C4-2B (cell line): ENCODE results near the gene CRISPLD2.

Experiments used
- H3K27ac ChIP-seq: fragments of 450-650 bp; 2 replicates; pipeline ENCODE4 v1.5.1; 2017
- CTCF ChIP-seq: fragments of 450-650 bp; conservative IDR thresholded peaks from 2 replicates; pipeline ENCODE4 v1.5.1; 2017; ENCODE audit warnings: mild to moderate bottlenecking
- ZFX ChIP-seq: fragments of 450-650 bp; IDR thresholded peaks from 2 replicates; pipeline ENCODE4 v1.6.1; 2017

CRISPLD2 gene

DNA sequence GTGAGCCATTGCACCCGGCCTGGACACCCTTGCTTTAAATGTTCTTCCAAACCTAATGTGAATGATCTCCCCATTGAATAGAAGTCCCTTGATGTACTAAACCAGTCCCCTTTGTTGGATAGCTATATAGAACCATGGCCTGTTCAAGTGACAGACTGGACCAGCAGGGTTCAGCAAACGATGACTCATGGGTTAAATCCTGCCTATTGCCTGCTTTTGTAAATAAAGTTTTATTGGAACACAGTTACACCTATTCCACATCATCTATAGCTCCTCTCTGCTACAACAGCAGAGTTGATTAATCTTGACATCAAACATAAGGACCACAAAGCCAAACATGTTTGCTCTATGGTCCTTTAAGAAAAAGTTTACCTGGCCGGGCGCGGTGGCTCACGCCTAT, 56.1 kb downstream of the CRISPLD2 start:
- TF ChIP-seq CTCF (no peak), ZFX (no peak)
- H3K27ac ChIP-seq, result no peak overlapping the region

GRCh38 chr16:84876873-84877606, 57.3 kb downstream of the CRISPLD2 start:
- no peak for TF ChIP-seq CTCF
- no peak for TF ChIP-seq ZFX
- H3K27ac ChIP-seq, result no peak overlapping the region

DNA sequence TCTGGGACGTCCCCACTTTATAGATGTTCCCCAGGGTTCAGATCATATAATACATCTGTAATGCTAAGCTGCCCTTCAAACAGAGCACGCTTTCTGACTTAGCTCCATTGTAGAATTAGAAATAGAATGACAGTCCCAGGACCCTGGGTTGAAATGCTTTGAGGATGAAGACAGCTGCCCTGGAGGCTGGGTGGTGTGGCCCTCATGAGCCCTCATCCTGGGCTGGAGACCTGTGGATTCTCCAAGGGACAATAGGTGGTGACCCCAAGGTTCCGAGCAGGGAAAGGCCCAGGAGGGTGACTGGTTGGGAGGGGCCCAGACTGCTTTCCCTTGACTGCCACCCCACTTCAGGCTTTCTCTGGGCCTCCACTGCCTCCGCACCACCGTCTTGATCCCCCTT, 59.0 kb downstream of the CRISPLD2 start:
- TF ChIP-seq CTCF (no peak), ZFX (no peak)
- H3K27ac ChIP-seq, result no peak overlapping the region

DNA sequence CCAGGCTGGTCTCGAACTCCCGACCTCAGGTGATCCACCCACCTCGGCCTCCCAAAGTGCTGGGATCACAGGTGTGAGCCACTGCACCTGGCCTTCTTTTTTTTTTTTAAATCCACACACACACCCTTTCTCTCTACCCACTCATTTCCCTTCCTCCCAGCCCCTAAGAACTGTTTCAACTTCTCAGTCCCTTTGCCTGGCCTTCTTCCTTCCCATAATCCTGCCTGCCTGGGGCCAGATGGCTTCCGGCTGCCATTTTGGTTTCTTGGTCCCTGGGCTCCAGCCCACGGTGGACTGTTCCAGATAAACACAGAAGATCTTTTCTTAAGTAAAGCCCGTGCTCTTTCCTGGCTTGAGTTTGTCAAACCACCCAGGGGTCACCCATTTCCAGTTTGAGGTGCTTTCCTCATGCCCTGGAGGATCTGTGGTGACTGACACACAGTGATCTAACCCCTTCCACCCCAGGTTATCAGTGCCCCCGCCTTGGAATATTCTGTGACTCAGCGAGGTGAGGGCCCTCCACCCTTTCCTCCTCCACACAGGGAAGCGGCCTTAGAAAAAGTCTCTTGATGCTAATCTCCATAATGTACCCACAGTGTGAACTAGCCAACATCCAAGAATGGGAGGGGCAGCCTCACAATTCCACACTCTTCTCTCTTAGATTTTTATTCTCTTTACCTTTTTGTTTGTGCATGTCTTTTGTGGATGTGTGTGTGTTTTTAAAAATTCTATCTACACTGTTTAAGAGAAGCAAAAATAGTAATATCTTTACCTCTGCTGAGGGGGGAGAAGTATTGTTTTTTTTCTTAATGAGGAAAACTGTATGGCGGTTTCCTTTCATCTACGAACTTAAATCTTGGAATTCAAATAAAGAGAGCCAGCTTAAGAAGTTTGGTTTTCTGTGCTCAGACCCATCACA, 60.0 kb downstream of the CRISPLD2 start:
- no peak overlapping the region for H3K27ac ChIP-seq
- TF ChIP-seq CTCF, result no peak
- TF ChIP-seq ZFX, result no peak

GRCh38 chr16:84881702-84882521, 62.1 kb downstream of the CRISPLD2 start:
- no peak overlapping the region for H3K27ac ChIP-seq

GRCh38 chr16:84883301-84883700, 63.5 kb downstream of the CRISPLD2 start:
- H3K27ac ChIP-seq, result no peak overlapping the region
- no peak for TF ChIP-seq CTCF
- no peak for TF ChIP-seq ZFX

More at GRCh38 chr16:84881702-84882521, 62.1 kb downstream of the CRISPLD2 start:
- TF ChIP-seq ZFX (no peak), CTCF (no peak)
